Glomerular endothelial cell (primary cell): ENCODE measurements around the gene TMEM150B. TPM values are rescaled to one million over a fixed set of nuclear protein-coding genes. Genes with fewer than 3 reads are reported as not detected.

Source experiments
- DNase-seq: peaks from one replicate; pipeline ENCODE4 v3.0.0-alpha.2; 2011; ENCODE audit warnings: low read depth, low spot score; ENCODE audit errors: extremely low read depth
- total RNA-seq: library from RNA; depleted of rRNA; stranded (reverse); fragments of >200 nt; gene quantifications from 2 replicates; pipeline ENCODE4 v1.2.3, GENCODE V29; 2015

The TMEM150B gene
- total RNA-seq, 1 donor from 2014 or later, result not detected

DNA sequence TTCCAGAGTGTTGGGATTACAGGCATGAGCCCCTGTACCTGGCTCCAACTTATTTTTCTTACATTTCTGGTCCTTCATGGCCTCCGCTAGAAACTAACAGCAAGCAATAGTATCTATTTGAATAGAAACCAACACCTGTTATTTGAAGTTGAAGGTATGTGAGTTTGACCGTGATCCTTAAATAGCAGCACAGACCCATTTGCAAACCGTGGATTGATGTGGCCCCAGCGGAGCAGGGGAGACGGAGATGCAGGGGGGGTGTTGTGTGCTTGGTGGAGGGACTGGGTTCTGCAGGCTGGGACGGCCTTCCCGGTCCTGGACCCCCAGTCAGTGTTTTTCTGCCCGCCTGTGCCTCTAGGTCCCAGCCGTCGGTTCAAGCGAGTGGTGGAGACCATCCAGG is 16.9 kb downstream of the TMEM150B start:
- no peak for DNase-seq

- no peak for DNase-seq
Observed at GRCh38 chr19:55306712-55307111, 18.4 kb downstream of the TMEM150B start.

DNA sequence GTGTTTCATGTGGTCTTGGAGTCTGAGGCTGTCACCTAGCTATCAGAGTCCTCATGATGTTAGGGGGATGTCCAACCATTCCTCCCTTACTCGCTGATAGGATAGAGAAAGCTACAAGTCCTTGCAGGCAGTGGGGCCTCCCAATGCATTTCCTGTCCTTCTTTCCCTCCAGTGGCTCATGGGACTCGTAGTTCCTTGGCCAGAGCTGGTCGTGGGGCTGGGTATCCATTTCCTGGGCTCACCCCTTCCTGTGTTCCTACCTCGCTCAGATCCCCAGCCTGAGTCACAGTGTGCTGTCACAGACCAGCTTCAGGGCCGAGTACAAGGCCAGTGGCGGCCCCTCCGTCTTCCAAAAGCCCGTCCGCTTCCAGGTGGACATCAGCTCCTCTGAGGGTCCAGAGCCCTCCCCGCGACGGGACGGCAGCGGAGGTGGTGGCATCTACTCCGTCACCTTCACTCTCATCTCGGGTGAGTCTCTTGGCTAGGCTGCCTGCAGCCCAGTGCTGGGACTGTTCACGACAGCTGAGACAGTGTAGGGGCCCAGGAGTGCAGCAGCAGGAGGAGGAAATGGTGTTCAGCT is 19.1 kb downstream of the TMEM150B start:
- DNase-seq, result no peak

DNA sequence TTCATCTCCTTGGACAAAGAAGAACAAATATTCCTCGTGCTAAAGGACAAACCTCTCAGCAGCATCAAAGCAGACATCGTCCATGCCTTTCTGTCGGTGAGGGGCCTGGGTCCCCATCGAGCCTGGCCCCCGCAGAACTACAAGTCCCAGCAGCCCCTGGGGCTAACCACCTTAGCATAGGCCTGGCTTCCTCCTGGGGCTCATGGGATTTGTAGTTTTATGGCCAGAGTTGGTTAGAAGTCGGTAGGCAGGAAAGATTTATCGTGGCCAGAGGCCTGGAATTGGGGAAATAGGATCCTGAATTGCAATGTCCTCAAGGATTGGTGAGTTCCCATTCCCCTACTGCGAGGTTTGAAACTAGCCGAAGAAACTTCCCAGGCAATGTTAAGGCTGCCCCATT is 19.6 kb downstream of the TMEM150B start:
- no peak for DNase-seq

- DNase-seq, result no peak
Observed at GRCh38 chr19:55304980-55305379, 20.2 kb downstream of the TMEM150B start.

DNA sequence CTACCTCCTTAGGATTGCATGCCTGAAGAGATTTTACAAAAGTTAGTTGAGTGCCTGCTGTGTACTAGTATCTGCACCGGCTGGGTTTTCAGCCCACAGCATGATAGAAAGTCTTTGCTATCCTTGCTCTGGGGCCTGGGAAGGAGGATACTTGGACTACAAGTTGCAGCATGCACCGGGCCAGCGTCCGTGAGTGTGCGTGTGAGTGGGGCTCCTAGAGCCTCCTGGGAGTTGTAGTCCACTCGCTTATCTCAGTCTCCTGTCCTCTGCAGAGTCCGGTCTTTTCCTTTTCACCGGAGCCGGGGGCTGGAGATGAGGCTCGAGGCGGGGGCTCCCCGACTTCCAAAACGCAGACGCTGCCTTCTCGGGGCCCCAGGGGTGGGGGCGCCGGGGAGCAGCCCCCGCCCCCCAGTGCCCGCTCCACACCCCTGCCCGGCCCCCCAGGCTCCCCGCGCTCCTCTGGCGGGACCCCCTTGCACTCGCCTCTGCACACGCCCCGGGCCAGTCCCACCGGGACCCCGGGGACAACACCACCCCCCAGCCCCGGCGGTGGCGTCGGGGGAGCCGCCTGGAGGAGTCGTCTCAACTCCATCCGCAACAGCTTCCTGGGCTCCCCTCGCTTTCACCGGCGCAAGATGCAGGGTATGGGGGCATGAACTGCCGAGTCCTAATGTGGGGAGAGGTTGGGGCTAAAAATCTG is 20.7 kb downstream of the TMEM150B start:
- DNase-seq, result no peak

DNA sequence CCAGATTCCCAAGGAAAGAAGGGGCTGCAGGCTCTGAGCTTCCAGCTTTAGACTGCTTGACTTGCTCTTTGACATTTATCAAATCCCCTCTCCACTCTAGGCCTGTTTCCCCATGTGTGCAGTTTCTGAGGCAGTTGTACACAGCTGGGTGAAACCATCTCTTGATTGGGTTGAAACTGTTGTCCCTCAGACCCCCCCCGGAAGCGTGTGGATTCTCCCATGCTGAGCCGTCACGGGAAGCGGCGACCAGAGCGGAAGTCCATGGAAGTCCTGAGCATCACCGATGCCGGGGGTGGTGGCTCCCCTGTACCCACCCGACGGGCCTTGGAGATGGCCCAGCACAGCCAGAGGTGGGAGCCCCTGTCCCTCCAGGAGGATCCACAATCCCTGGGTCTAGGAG is 21.7 kb downstream of the TMEM150B start:
- no peak for DNase-seq

DNA sequence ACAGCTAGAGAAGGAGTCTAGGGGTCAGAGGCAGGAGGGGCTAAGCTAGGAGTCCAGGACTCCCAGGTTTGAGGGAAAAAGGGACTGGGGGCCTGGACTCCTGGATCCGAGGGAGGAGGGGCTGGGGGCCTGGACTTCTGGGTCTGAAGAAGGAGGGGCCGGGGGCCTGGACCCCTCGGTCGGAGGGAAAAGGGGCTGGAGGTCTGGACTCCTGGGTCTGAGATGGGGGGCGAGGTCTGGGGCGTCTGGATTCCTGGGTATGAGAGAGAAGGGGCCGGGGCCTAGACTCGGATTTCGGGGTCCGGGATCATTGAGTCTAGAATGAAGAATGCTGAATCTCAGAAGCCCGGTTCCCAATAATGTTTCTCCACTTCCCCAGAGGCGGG is 22.8 kb downstream of the TMEM150B start:
- no peak for DNase-seq

DNA sequence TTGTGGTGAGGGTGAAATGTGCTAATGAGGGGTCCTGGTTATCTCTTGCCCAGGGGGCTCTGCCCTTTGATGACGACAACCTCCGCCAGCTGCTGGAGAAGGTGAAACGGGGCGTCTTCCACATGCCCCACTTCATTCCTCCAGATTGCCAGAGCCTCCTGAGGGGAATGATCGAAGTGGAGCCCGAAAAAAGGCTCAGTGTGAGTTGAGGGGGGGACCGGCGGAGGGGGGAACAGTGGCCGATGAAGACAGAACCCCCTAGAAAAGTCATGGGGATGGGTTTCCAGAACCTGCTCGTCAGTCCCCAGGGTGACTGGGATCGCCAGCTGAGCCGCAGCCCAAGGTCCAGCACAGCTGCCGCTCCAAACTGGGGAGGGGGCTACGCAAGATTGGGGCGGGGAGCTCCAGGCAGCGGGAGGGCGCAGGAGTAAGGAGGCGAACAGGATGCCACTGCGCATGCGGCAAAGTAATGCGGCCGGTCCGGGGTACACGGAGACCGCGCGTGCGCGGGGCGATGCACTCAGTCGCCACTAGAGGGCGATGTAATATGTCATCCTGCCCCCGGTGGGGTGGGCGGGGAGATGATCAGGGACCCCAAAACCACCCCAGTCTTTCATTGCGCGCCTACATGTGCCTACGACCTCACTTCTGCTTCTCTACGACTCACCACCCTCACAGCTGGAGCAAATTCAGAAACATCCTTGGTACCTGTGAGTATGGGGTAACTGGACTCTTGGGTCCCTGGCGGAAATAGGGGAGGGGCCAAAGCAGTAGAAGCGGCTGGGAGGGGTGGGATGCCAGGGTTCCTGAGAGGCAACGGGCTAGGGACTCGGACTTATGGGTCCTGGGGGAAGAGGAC is 23.5 kb downstream of the TMEM150B start:
- DNase-seq, result no peak

- DNase-seq, result no peak
Observed at GRCh38 chr19:55300886-55301458, 24.2 kb downstream of the TMEM150B start.

GRCh38 chr19:55299991-55300390 is 25.1 kb downstream of the TMEM150B start:
- DNase-seq, result no peak

GRCh38 chr19:55297267-55297666 is 27.9 kb downstream of the TMEM150B start:
- no peak for DNase-seq

DNA sequence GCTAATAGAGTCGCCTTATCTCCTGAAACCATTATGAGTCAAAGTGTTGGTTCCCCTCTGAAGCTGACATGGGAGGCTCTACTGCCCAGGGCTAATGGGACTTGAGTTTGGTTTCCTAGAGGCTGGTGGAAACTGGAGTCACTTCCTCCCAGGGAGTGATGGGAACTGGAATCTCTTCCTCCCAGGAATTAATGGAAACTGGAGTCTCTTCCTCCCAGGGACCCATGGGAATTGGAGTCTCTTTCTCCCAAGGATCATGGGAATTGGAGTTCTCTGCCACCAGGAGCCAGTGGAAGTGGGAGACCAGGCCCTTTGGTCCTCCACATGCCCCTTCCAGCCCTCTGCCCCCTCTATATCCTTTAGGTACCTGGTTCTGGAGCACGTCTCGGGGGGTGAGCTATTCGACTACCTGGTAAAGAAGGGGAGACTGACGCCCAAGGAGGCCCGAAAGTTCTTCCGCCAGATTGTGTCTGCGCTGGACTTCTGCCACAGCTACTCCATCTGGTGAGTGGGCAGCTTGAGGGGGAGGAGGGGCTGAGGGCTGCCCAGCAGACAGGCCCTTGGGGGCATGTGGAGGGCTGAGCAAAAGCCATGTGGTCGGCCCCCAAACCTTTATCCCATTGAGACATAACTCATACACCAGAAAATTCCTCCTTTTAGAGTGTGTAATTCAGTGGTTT is 35.9 kb downstream of the TMEM150B start:
- no peak for DNase-seq

GRCh38 chr19:55287361-55288079 is 37.6 kb downstream of the TMEM150B start:
- no peak for DNase-seq

GRCh38 chr19:55285229-55285890 is 39.8 kb downstream of the TMEM150B start:
- no peak for DNase-seq

- no peak for DNase-seq
Observed at GRCh38 chr19:55284405-55285058, 40.6 kb downstream of the TMEM150B start.

DNA sequence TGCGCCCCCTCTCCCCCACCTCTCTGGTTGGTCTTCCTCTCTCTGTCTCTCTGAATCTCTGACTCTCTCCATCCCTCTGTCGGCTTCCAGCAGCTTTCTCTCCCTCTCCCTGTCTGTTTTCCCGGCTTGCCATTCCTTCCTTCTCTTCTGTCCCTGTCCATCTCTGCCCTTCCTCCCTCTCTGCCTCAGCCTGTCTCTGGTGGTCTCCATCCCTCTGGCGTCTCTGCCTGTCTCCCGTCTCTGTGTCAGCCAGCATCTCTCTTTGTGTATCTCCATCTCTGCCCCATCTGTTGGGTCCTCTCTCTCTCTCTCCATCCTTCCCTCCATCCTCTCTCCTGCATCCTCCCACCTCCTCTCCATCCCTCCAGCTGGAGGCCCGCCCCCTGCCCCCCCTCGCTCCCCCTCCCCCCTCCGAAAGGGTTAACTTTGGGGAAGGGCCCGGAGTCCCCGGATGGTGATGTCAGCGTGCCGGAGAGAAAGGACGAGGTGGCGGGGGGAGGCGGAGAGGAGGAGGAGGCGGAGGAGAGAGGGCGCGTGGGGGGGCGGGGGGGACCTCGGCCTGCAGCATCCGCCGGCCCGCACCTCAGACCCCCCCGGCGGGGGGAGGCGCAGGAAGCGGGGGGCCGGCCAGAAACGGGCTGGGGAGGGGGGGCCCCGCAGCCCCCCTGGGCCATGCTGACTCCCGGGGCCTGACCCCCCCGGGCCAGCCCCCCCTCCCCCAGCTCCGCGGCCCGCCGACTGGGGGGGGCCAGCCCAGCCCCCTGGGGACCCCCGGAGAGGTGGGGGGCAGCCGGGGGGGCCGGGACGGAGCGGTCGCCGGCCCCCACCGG is 41.4 kb downstream of the TMEM150B start, which contains the start of gene BRSK1:
TSS of gene BRSK1 (plus strand) at position 450 of the 830 bp plus-strand sequence. CDS start 446 bp downstream, outside the sequence.
- DNase-seq, result no peak
